ENCODE data around the gene PRKG1. TPM values are rescaled to one million over a fixed set of nuclear protein-coding genes. Genes with fewer than 3 reads are reported as not detected.

Gene PRKG1
- polyA plus RNA-seq, 3 donors, result not detected

- no peaks in the 10 kb centered on the region for H3K9me3 ChIP-seq (replicated peaks in 1 of 2; ENCODE audit: control insufficient read depth in 1 of 2, insufficient read depth in 1 of 2, low read length in 2 of 2)
- H3K4me1 ChIP-seq (ENCODE audit: control insufficient read depth in 1 of 2, insufficient read depth in 2 of 2, low read length in 2 of 2), result no peaks in the 10 kb centered on the region
- no peaks in the 10 kb centered on the region for H3K27me3 ChIP-seq (ENCODE audit: control insufficient read depth in 2 of 2, insufficient read depth in 2 of 2, low read length in 2 of 2)
- H3K9ac ChIP-seq (ENCODE audit: insufficient read depth, low read length, poor library complexity, severe bottlenecking), result no peak overlapping the region
- no peak overlapping the region for H3K4me2 ChIP-seq (replicated peaks; ENCODE audit: extremely low read depth, low read length, poor library complexity, severe bottlenecking)
- no peak for TF ChIP-seq CTCF (IDR thresholded peaks at IDR 0.05)
- Mint-ChIP-seq H3K36me3 (no peaks in the 10 kb centered on the region), H3K4me3 (no peak overlapping the region), H3K27ac (no peak overlapping the region), H3K27me3 (ENCODE audit: low read depth in 3 of 3) (peaks cover 0 to 2% (median 0%) of the 10 kb centered on the region in 3 donors), H3K9me3 (peaks cover 0 to 1% (median 0%) of the 10 kb centered on the region in 7 donors), H3K4me1 (no peaks in the 10 kb centered on the region)
- H3K79me2 ChIP-seq (ENCODE audit: insufficient read depth, low read length), result no peaks in the 10 kb centered on the region
- DNase-seq, result no peak
- no peak overlapping the region for H3K4me3 ChIP-seq (replicated peaks in 1 of 3; ENCODE audit: low read depth in 2 of 3, low read length in 3 of 3)
- H4K20me1 ChIP-seq (ENCODE audit: insufficient read depth, low read length), result no peaks in the 10 kb centered on the region
- 81% methylated on average over 3 of the region's 7 CpGs for WGBS (ENCODE audit: insufficient coverage)
- no peaks in the 10 kb centered on the region for H3K36me3 ChIP-seq (replicated peaks in 1 of 2; ENCODE audit: control insufficient read depth in 1 of 2, insufficient read depth in 2 of 2, low read length in 2 of 2)
- intact Hi-C loops (cut with micrococcal nuclease), result no loop called here
- no peak overlapping the region for H2AFZ ChIP-seq (ENCODE audit: insufficient read depth, low read depth, low read length, poor library complexity, severe bottlenecking)
- H3K27ac ChIP-seq (ENCODE audit: low read depth in 1 of 2, low read length in 2 of 2), result no peak overlapping the region
Observed at GRCh38 chr10:51048792-51049191, 25.5 kb upstream of the PRKG1 start.

- Mint-ChIP-seq H3K36me3 (no peaks in the 10 kb centered on the region), H3K9me3 (peaks cover 0 to 3% (median 0%) of the 10 kb centered on the region in 7 donors), H3K27ac (no peak overlapping the region), H3K4me1 (no peaks in the 10 kb centered on the region), H3K27me3 (ENCODE audit: low read depth in 3 of 3) (no peaks in the 10 kb centered on the region), H3K4me3 (no peak overlapping the region)
- no peak for TF ChIP-seq CTCF (IDR thresholded peaks at IDR 0.05)
- Histone ChIP-seq H3K4me2 (replicated peaks; ENCODE audit: extremely low read depth, low read length, poor library complexity, severe bottlenecking) (no peak overlapping the region), H3K9me3 (replicated peaks in 1 of 2; ENCODE audit: control insufficient read depth in 1 of 2, insufficient read depth in 1 of 2, low read length in 2 of 2) (no peaks in the 10 kb centered on the region), H3K79me2 (ENCODE audit: insufficient read depth, low read length) (no peaks in the 10 kb centered on the region), H3K27me3 (ENCODE audit: control insufficient read depth in 2 of 2, insufficient read depth in 2 of 2, low read length in 2 of 2) (no peaks in the 10 kb centered on the region), H3K4me3 (replicated peaks in 1 of 3; ENCODE audit: low read depth in 2 of 3, low read length in 3 of 3) (no peak overlapping the region), H2AFZ (ENCODE audit: insufficient read depth, low read depth, low read length, poor library complexity, severe bottlenecking) (no peak overlapping the region), H3K36me3 (replicated peaks in 1 of 2; ENCODE audit: control insufficient read depth in 1 of 2, insufficient read depth in 2 of 2, low read length in 2 of 2) (no peaks in the 10 kb centered on the region), H4K20me1 (ENCODE audit: insufficient read depth, low read length) (no peaks in the 10 kb centered on the region), H3K9ac (ENCODE audit: insufficient read depth, low read length, poor library complexity, severe bottlenecking) (no peak overlapping the region), H3K27ac (ENCODE audit: low read depth in 1 of 2, low read length in 2 of 2) (no peak overlapping the region), H3K4me1 (ENCODE audit: control insufficient read depth in 1 of 2, insufficient read depth in 2 of 2, low read length in 2 of 2) (no peaks in the 10 kb centered on the region)
- DNase-seq, result no peak
- intact Hi-C loops (cut with micrococcal nuclease), result no loop called here
Observed at GRCh38 chr10:51052163-51052562, 22.1 kb upstream of the PRKG1 start.
